Lower lobe of right lung (tissue), 2 donors: ENCODE data around the gene CD247. TPM values are rescaled to one million over a fixed set of nuclear protein-coding genes. Genes with fewer than 3 reads are reported as not detected.

Experiments
- ATAC-seq, 2 donors: fragments of 200-7000 bp; cut with Tn5 transposase; one replicate each; pipeline ENCODE4 v1.9.1; 2020 to 2022; ENCODE audit warnings: mild to moderate bottlenecking in 2 of 2, moderate library complexity in 2 of 2
- DNase-seq: peaks from one replicate; pipeline ENCODE4 v3.0.0-alpha.2; 2020
- H3K27ac ChIP-seq: fragments of 200-600 bp; one replicate; pipeline ENCODE4 v1.8.0; 2022
- H3K27me3 ChIP-seq: fragments of 200-600 bp; one replicate; pipeline ENCODE4 v1.8.0; 2022; ENCODE audit warnings: low read depth
- H3K36me3 ChIP-seq: fragments of 200-600 bp; one replicate; pipeline ENCODE4 v1.8.0; 2022; ENCODE audit warnings: mild to moderate bottlenecking
- H3K4me1 ChIP-seq: fragments of 200-600 bp; one replicate; pipeline ENCODE4 v1.8.0; 2022
- H3K4me3 ChIP-seq: fragments of 200-600 bp; one replicate; pipeline ENCODE4 v1.8.0; 2022; ENCODE audit warnings: mild to moderate bottlenecking
- H3K9me3 ChIP-seq: fragments of 200-600 bp; one replicate; pipeline ENCODE4 v1.8.0; 2022
- intact Hi-C: fragments of 100-400 bp; cut with DNase I; formaldehyde crosslinking; loops from one replicate; pipeline ENCODE4 v1.11.0; 2022
- total RNA-seq: library from RNA; stranded (reverse); fragmentation: NEBNext Ultra II Directional; extraction: Animal tissue kit (Norgen Biotek cat#: 25700); gene quantifications from one replicate; pipeline ENCODE4 v1.2.1, GENCODE V29; 2021
- TF ChIP-seq, protein P1 (sequence below): fragments of 200-600 bp; IDR thresholded peaks from one replicate; pipeline ENCODE4 v1.8.0; 2022; ENCODE audit warnings: antibody characterized with exemption, mild to moderate bottlenecking
- donor health status: DM: no; HTN: yes; CAD: no; lungs with severe emphysema.

The CD247 gene
- total RNA-seq, 1 donor from 2014 or later, result 8.7 TPM

DNA sequence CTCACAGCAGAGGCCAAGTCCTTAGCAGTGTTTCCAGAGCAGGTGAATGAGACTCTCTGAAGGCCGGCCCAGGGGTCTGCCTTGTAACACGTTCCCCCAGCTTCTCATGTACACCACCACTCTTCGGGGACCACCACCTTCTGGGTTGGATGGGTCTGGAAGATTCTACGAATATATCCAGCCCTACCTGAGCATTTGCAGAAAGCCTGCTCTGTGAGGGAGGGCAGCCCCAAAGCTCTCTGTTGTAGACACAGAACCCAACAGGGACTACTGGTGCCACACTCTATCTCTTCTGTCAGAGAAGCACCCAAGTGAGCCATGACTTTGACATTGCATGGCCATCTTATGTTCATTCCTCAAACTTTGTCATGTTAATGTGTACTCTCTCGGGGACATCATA lies 61.8 kb downstream of the CD247 start:
- intact Hi-C loops, result no loop called here
- H3K4me1 ChIP-seq, result peaks cover 12% of the 10 kb centered on the region
- TF ChIP-seq, protein P1, sequence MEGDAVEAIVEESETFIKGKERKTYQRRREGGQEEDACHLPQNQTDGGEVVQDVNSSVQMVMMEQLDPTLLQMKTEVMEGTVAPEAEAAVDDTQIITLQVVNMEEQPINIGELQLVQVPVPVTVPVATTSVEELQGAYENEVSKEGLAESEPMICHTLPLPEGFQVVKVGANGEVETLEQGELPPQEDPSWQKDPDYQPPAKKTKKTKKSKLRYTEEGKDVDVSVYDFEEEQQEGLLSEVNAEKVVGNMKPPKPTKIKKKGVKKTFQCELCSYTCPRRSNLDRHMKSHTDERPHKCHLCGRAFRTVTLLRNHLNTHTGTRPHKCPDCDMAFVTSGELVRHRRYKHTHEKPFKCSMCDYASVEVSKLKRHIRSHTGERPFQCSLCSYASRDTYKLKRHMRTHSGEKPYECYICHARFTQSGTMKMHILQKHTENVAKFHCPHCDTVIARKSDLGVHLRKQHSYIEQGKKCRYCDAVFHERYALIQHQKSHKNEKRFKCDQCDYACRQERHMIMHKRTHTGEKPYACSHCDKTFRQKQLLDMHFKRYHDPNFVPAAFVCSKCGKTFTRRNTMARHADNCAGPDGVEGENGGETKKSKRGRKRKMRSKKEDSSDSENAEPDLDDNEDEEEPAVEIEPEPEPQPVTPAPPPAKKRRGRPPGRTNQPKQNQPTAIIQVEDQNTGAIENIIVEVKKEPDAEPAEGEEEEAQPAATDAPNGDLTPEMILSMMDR, result no peak
- no peaks in the 10 kb centered on the region for H3K9me3 ChIP-seq
- H3K27ac ChIP-seq, result peak overlapping the region; percentile 82
- ATAC-seq (no peak), DNase-seq (no peak)
- H3K36me3 ChIP-seq, result no peaks in the 10 kb centered on the region
- H3K27me3 ChIP-seq, result no peaks in the 10 kb centered on the region
- no peak overlapping the region for H3K4me3 ChIP-seq

DNA sequence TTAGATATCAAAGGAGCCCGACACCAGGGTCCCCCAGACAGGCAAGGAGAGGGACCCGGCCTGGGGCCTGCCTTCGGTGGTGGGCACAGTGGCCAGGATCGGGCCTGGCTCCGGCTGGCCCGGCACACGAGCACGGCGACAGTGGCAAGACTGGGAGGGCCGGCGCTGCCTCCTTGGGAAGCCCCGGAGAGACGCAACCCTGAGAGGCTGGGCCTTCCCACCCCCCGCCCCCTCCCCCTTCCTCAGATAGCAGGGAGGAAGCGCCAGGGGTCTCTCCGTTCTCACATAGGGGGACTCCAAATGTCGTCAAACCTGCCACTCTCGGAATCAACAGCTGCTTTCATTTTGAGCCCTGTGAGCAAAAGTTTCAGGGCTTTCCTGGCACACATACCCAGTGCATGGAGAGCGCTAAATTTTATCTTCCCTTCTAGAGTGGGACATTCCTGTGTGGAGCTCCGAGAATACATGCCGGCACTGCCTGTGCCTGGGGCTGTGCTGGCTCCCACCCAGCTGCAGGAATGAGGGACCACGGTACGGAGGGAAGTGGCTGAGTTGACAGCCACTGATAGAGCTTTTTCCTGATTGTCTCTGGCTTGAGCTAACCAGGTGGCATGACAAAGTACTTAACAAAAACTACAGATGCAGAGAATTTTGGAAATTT lies 62.4 kb downstream of the CD247 start:
- TF ChIP-seq, protein P1, result no peak
- no peak for DNase-seq

DNA sequence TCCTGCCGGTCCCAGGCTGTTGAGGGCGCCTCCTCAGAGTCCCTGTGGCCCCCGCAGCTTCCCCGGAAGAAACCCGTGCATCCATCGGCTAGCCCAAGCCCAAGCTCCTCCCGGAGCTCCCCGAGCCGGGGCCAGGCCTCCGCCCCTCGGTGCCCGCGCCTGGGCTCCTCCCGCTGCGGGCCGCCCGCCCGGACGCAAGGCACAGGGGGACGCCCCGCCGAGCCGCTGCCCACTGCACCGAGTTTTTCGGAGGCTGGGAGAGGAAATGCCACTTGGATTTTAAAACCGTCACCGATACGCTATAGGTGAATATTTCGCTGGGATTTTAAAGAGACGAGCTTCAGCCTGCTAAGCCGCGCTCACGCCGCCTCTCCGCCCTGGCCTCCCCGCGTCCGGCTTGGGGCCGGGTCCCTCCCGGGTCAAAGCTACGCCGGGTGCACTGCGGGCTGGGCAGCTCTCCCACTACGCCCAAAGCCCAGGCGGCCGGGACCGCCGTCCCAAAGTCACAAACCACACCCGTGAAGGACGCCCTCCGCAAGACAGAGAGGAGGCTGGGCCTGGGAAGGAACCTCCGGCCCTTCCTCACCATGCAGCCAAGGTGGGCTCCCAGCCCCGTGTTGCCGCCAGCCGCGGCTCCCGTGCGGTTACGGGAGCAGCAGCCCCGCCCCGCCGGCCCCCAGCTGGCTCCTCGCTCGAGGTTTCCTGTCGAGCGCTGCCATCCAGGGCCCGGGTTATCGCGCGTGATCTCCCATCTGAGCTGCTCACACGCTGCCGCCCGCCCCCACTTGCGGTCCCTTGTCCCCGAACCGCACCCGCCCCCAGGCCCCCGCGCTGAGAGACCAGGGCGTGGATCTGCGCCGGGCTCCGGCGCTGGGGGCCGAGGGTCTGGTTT lies 63.2 kb downstream of the CD247 start:
- TF ChIP-seq, protein P1, result peak; percentile 7
- no peaks in the 10 kb centered on the region for H3K36me3 ChIP-seq
- ATAC-seq (peak; percentile 89 to 93), DNase-seq (peak; percentile 86)
- peak overlapping the region; percentile 82 for H3K27ac ChIP-seq
- H3K27me3 ChIP-seq, result no peaks in the 10 kb centered on the region
- no peaks in the 10 kb centered on the region for H3K9me3 ChIP-seq
- intact Hi-C loops, result no loop called here
- H3K4me3 ChIP-seq, result peak overlapping the region; percentile 92
- peaks cover 12% of the 10 kb centered on the region for H3K4me1 ChIP-seq

More for the DNA sequence above, 62.4 kb downstream of the CD247 start:
- H3K27ac ChIP-seq, result peak overlapping the region; percentile 82
- H3K9me3 ChIP-seq, result no peaks in the 10 kb centered on the region
- no peaks in the 10 kb centered on the region for H3K36me3 ChIP-seq
- intact Hi-C loops, result no loop called here
- H3K4me1 ChIP-seq, result peaks cover 12% of the 10 kb centered on the region
- H3K27me3 ChIP-seq, result no peaks in the 10 kb centered on the region
- peak overlapping the region; percentile 92 for H3K4me3 ChIP-seq
- peak; percentile 74 to 79 for ATAC-seq

DNA sequence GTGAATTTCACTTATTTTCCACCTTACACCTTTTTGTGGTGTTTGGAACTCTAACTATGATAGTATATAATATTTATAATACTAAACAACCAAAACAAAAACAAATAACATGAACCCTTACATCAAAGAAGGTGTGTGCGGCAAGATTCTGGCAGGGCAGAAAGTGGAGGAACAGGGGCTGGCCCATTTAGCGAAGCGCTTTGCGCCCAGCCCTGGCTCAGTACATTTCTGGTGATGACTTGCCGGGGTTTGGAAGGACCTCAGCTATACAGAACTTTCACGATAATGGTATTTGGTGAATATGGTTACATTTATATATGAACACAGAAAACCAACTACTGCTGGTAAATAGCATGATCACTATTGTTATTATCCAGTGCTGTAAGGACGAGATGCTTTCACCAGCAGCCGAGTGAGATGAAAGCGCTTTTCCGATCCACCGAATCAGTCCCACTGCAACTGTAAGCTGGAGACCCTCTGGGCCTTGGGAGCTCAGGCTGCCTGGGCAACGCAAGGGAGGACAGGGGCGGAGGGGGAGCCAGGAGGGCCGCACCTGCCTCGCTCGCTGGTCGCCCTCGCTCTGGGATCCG lies 63.9 kb downstream of the CD247 start:
- Histone ChIP-seq H3K27ac (peak overlapping the region; percentile 82), H3K4me1 (peaks cover 12% of the 10 kb centered on the region), H3K27me3 (no peaks in the 10 kb centered on the region), H3K9me3 (no peaks in the 10 kb centered on the region), H3K36me3 (no peaks in the 10 kb centered on the region), H3K4me3 (peak overlapping the region; percentile 92)
- ATAC-seq (no peak), DNase-seq (no peak)
- TF ChIP-seq, protein P1, result no peak
- intact Hi-C loops, result no loop called here

DNA sequence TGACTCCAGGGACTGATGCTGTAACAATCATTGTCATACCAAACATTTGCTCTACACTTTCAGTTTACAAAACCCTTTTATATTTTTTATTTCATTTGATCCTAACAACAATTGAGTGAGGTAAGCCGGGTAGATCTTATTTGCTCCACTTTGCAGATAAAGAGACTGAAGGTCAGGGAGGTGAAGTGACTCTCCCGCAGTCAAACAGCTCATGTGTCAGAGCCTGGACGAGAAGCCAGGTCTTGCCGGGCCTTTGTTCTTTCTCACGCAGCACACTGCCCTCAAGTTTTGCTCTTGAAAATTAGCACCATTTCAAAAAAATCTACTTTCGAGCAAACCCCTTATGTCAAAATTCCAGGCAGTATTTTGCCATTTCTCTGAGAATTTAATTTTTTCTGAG lies 65.2 kb downstream of the CD247 start:
- H3K4me1 ChIP-seq, result peaks cover 12% of the 10 kb centered on the region
- intact Hi-C loops, result no loop called here
- no peaks in the 10 kb centered on the region for H3K9me3 ChIP-seq
- no peaks in the 10 kb centered on the region for H3K36me3 ChIP-seq
- H3K27me3 ChIP-seq, result no peaks in the 10 kb centered on the region
- no peak for ATAC-seq
- H3K27ac ChIP-seq, result no peak overlapping the region
- TF ChIP-seq, protein P1, result no peak
- DNase-seq, result no peak
- H3K4me3 ChIP-seq, result no peak overlapping the region
